GM23338 (cell line): ENCODE measurements around the gene NDNF. TPM values are rescaled to one million over a fixed set of nuclear protein-coding genes. Genes with fewer than 3 reads are reported as not detected.

Source experiments
- ATAC-seq: fragments of 200-7000 bp; cut with Tn5 transposase; 3 replicates; pipeline ENCODE4 v1.9.1; 2020
- DNase-seq: peaks from one replicate; pipeline ENCODE4 v3.0.0-alpha.2; 2015; ENCODE audit warnings: low spot score
- H2AFZ ChIP-seq: fragments of 200-600 bp; sonication (generic); 2 replicates; pipeline ENCODE4 v1.8.0; 2016; ENCODE audit warnings: antibody characterized with exemption, mild to moderate bottlenecking, moderate library complexity
- H3F3A ChIP-seq: fragments of 200-600 bp; sonication (generic); replicated peaks from 2 replicates; pipeline ENCODE4 v1.8.0; 2017; ENCODE audit warnings: antibody characterized with exemption, mixed run types, low read depth
- H3K27ac ChIP-seq: fragments of 200-600 bp; sonication (generic); 2 replicates; pipeline ENCODE4 v1.6.1; 2016; ENCODE audit warnings: low read depth
- H3K27me3 ChIP-seq: fragments of 200-600 bp; sonication (generic); 2 replicates; pipeline ENCODE4 v1.8.0; 2016; ENCODE audit warnings: mild to moderate bottlenecking, mixed run types, moderate library complexity; ENCODE audit not compliant: insufficient read depth
- H3K36me3 ChIP-seq: fragments of 200-600 bp; sonication (generic); 2 replicates; pipeline ENCODE4 v1.8.0; 2016; ENCODE audit warnings: mild to moderate bottlenecking; ENCODE audit not compliant: insufficient read depth
- H3K4me1 ChIP-seq: fragments of 200-600 bp; sonication (generic); 2 replicates; pipeline ENCODE4 v1.8.0; 2016; ENCODE audit warnings: mild to moderate bottlenecking, moderate library complexity; ENCODE audit not compliant: insufficient read depth
- H3K4me2 ChIP-seq: fragments of 200-600 bp; sonication (generic); 2 replicates; pipeline ENCODE4 v1.7.1; 2017; ENCODE audit warnings: mixed run types
- H3K4me3 ChIP-seq: fragments of 200-600 bp; sonication (generic); 2 replicates; pipeline ENCODE4 v1.6.1; 2016; ENCODE audit warnings: mixed run types
- H3K79me2 ChIP-seq: fragments of 200-600 bp; sonication (generic); replicated peaks from 2 replicates; pipeline ENCODE4 v1.8.0; 2017; ENCODE audit warnings: mild to moderate bottlenecking; ENCODE audit not compliant: insufficient read depth
- H3K9me2 ChIP-seq: fragments of 200-600 bp; sonication (generic); 2 replicates; pipeline ENCODE4 v1.8.0; 2017; ENCODE audit not compliant: insufficient read depth
- H4K20me1 ChIP-seq: fragments of 200-600 bp; sonication (generic); replicated peaks from 2 replicates; pipeline ENCODE4 v1.8.0; 2017; ENCODE audit warnings: mild to moderate bottlenecking; ENCODE audit not compliant: insufficient read depth
- H3K27ac Mint-ChIP-seq: 2 replicates; pipeline ENCODE4 v1.8.0; 2020; ENCODE audit warnings: inconsistent platforms, mild to moderate bottlenecking, moderate library complexity, mixed read lengths
- H3K27me3 Mint-ChIP-seq: 3 replicates; pipeline ENCODE4 v1.8.0; 2022; ENCODE audit warnings: low read depth, mild to moderate bottlenecking, moderate library complexity, mixed read lengths, inconsistent platforms; ENCODE audit not compliant: insufficient read depth, poor library complexity
- H3K36me3 Mint-ChIP-seq: 3 replicates; pipeline ENCODE4 v1.8.0; 2021; ENCODE audit warnings: low read depth, mild to moderate bottlenecking, inconsistent platforms, moderate library complexity, mixed read lengths
- H3K4me1 Mint-ChIP-seq: 3 replicates; pipeline ENCODE4 v1.8.0; 2020; ENCODE audit warnings: mild to moderate bottlenecking, inconsistent platforms, mixed read lengths
- H3K4me3 Mint-ChIP-seq: 3 replicates; pipeline ENCODE4 v1.8.0; 2021; ENCODE audit warnings: moderate library complexity, mild to moderate bottlenecking, inconsistent platforms, mixed read lengths
- H3K9me3 Mint-ChIP-seq: 3 replicates; pipeline ENCODE4 v1.8.0; 2020; ENCODE audit warnings: moderate library complexity, mild to moderate bottlenecking, inconsistent platforms, mixed read lengths
- CREB1 ChIP-seq: fragments of 250-450 bp; sonication (Bioruptor Pico); IDR thresholded peaks from 2 replicates; pipeline ENCODE4 v1.5.0; 2020; ENCODE audit warnings: low read depth, mild to moderate bottlenecking, moderate library complexity
- EZH2 ChIP-seq: fragments of 200-600 bp; sonication (generic); IDR thresholded peaks from one replicate; pipeline ENCODE4 v1.8.0; 2017; ENCODE audit warnings: antibody characterized with exemption, mild to moderate bottlenecking, low read depth; ENCODE audit not compliant: unreplicated experiment
- JUNB ChIP-seq: IDR thresholded peaks from one replicate; pipeline ENCODE4 v1.6.1; 2016; ENCODE audit warnings: antibody characterized with exemption; ENCODE audit not compliant: unreplicated experiment
- NANOG ChIP-seq: IDR thresholded peaks from 2 replicates; pipeline ENCODE4 v1.6.1; 2016; ENCODE audit warnings: antibody characterized with exemption, borderline replicate concordance
- long read RNA-seq: library from polyadenylated mRNA; unstranded; transcript quantifications from one replicate; pipeline ENCODE4 v2.0.0, GENCODE V29; 2020; ENCODE audit not compliant: unreplicated experiment
- polyA plus RNA-seq: library from polyadenylated mRNA; unstranded; fragments of >200 nt; fragmentation: Nextera tagmentation; extraction: Ambion mirVana; gene quantifications from 2 replicates; pipeline ENCODE4 v1.2.1, GENCODE V29; 2016
- total RNA-seq: library from RNA; depleted of rRNA; stranded (reverse); fragments of >200 nt; shearing (Covaris generic); gene quantifications from 2 replicates; pipeline ENCODE4 v1.2.3, GENCODE V29; 2014; rRNA removed
- TF ChIP-seq, protein P1 (sequence below): IDR thresholded peaks from one replicate; pipeline ENCODE4 v1.6.1; 2018; ENCODE audit warnings: antibody characterized with exemption; ENCODE audit not compliant: unreplicated experiment
- TF ChIP-seq, protein P2 (sequence below), 2 experiments: fragments of 200-600 bp in 1 of 2; sonication (generic) in 1 of 2; conservative IDR thresholded peaks; 2 replicates each; pipeline versions ENCODE4 v1.5.1 to v1.6.1; 2016 to 2017; ENCODE audit warnings: antibody characterized with exemption in 2 of 2, low read depth in 2 of 2, mild to moderate bottlenecking in 2 of 2, moderate library complexity in 1 of 2

NDNF gene, protein sequence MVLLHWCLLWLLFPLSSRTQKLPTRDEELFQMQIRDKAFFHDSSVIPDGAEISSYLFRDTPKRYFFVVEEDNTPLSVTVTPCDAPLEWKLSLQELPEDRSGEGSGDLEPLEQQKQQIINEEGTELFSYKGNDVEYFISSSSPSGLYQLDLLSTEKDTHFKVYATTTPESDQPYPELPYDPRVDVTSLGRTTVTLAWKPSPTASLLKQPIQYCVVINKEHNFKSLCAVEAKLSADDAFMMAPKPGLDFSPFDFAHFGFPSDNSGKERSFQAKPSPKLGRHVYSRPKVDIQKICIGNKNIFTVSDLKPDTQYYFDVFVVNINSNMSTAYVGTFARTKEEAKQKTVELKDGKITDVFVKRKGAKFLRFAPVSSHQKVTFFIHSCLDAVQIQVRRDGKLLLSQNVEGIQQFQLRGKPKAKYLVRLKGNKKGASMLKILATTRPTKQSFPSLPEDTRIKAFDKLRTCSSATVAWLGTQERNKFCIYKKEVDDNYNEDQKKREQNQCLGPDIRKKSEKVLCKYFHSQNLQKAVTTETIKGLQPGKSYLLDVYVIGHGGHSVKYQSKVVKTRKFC
- total RNA-seq: 0.73 and 1.8 TPM in 2 replicates
- polyA plus RNA-seq: 0.31 and 0.57 TPM in 2 replicates
- long read RNA-seq: 0 reads

DNA sequence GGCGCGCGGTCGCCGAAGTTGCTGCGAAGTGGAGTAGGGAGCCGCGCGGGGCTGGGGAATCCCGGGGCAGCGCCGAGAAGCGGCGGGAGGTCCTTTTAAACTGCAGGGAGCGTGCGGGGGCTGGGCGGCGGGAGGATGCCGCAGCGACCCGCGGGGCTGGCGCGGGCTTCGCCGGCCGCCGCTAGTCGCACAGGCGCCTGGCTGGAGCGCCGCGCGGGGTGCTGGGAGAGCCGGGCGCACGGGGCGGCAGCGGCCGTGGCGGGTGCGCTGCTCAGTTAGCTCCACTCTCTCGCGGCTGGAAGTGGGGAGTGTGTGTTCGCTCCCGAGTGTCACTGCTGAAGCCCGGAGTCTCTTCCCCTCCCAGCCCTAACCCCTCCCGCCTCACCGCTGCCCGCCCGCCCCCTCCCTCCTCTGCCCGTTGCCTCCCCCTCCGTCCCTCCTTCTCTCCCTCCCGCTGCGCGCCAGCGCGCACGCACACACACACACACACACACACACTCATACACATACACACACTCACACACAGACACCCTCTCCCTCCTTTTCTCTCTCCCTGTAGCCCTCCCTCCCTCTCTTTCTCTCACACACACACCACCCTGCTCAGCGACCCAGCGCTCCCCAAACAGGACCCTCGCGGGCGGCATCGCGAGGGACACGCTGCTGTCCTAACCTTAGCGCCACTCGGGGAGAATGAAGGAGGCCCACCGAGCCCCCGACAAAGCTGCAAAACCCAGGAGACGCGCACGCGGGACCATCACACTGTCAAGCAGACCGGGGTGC, at the start of gene NDNF:
Gene NDNF (minus strand): TSS at position 312 of the 780 bp plus-strand sequence. CDS start 26,698 bp downstream, outside the sequence.
- H3K79me2 ChIP-seq: no peaks in the 10 kb centered on the region
- ATAC-seq: peak; percentile 52
- H3K36me3 ChIP-seq: no peaks in the 10 kb centered on the region
- no peaks in the 10 kb centered on the region for H3K9me3 Mint-ChIP-seq
- H3K27ac ChIP-seq: no peak within 1 kb of the TSS
- no peaks in the 10 kb centered on the region for H3F3A ChIP-seq
- DNase-seq: peak; percentile 61
- no peaks in the 10 kb centered on the region for H3K9me2 ChIP-seq
- H3K27me3 ChIP-seq: peaks cover 67% of the 10 kb centered on the region
- TF ChIP-seq, protein P1, sequence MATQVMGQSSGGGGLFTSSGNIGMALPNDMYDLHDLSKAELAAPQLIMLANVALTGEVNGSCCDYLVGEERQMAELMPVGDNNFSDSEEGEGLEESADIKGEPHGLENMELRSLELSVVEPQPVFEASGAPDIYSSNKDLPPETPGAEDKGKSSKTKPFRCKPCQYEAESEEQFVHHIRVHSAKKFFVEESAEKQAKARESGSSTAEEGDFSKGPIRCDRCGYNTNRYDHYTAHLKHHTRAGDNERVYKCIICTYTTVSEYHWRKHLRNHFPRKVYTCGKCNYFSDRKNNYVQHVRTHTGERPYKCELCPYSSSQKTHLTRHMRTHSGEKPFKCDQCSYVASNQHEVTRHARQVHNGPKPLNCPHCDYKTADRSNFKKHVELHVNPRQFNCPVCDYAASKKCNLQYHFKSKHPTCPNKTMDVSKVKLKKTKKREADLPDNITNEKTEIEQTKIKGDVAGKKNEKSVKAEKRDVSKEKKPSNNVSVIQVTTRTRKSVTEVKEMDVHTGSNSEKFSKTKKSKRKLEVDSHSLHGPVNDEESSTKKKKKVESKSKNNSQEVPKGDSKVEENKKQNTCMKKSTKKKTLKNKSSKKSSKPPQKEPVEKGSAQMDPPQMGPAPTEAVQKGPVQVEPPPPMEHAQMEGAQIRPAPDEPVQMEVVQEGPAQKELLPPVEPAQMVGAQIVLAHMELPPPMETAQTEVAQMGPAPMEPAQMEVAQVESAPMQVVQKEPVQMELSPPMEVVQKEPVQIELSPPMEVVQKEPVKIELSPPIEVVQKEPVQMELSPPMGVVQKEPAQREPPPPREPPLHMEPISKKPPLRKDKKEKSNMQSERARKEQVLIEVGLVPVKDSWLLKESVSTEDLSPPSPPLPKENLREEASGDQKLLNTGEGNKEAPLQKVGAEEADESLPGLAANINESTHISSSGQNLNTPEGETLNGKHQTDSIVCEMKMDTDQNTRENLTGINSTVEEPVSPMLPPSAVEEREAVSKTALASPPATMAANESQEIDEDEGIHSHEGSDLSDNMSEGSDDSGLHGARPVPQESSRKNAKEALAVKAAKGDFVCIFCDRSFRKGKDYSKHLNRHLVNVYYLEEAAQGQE: no peak
- no peak for TF ChIP-seq JUNB
- no peak for TF ChIP-seq CREB1 (CRISPR knock-in tag)
- peak; percentile 59 for TF ChIP-seq EZH2
- peak within 1 kb of the TSS; percentile 88 for H3K4me3 ChIP-seq
- peak within 1 kb of the TSS; percentile 93 for H3K4me2 ChIP-seq
- peak within 1 kb of the TSS; percentile 99 for H2AFZ ChIP-seq
- peak within 1 kb of the TSS; percentile 87 for H3K4me3 Mint-ChIP-seq
- H3K27ac Mint-ChIP-seq: no peak within 1 kb of the TSS
- no peaks in the 10 kb centered on the region for H4K20me1 ChIP-seq
- peaks cover 29% of the 10 kb centered on the region for H3K4me1 Mint-ChIP-seq
- peaks cover 25% of the 10 kb centered on the region for H3K4me1 ChIP-seq
- peaks cover 44% of the 10 kb centered on the region for H3K27me3 Mint-ChIP-seq
- H3K36me3 Mint-ChIP-seq: no peaks in the 10 kb centered on the region

DNA sequence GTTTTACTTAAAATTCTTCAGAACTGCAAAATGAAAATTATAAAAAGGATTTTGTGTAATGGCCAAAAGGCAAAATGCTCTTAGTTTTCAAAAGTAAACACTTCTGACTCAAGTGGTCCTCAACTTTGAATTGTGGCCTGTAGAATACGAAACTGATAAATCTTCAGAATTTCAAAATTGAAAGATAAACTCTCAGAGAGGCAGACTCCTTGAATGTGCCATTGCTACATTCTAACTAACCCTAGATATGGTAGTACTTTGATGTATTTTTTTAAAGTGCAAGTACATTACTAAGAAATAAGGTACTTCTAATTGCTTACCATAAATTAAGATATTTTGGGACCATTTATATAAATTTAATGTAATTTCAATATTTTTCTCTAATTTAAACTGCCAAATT, 47.4 kb upstream of the NDNF start:
- Histone ChIP-seq H3K27me3 (no peaks in the 10 kb centered on the region), H3K9me2 (no peaks in the 10 kb centered on the region), H3K27ac (no peak overlapping the region), H2AFZ (no peak overlapping the region), H3K79me2 (no peaks in the 10 kb centered on the region), H3K4me1 (no peaks in the 10 kb centered on the region), H4K20me1 (no peaks in the 10 kb centered on the region), H3F3A (no peaks in the 10 kb centered on the region), H3K4me2 (no peak overlapping the region), H3K36me3 (no peaks in the 10 kb centered on the region), H3K4me3 (no peak overlapping the region)
- no peak overlapping the region for H3K4me3 Mint-ChIP-seq
- H3K4me1 Mint-ChIP-seq: no peaks in the 10 kb centered on the region
- H3K36me3 Mint-ChIP-seq: no peaks in the 10 kb centered on the region
- ATAC-seq (no peak), DNase-seq (no peak)
- H3K9me3 Mint-ChIP-seq: no peaks in the 10 kb centered on the region
- no peak overlapping the region for H3K27ac Mint-ChIP-seq
- H3K27me3 Mint-ChIP-seq: no peaks in the 10 kb centered on the region
- TF ChIP-seq NANOG: no peak
- TF ChIP-seq, protein P2, sequence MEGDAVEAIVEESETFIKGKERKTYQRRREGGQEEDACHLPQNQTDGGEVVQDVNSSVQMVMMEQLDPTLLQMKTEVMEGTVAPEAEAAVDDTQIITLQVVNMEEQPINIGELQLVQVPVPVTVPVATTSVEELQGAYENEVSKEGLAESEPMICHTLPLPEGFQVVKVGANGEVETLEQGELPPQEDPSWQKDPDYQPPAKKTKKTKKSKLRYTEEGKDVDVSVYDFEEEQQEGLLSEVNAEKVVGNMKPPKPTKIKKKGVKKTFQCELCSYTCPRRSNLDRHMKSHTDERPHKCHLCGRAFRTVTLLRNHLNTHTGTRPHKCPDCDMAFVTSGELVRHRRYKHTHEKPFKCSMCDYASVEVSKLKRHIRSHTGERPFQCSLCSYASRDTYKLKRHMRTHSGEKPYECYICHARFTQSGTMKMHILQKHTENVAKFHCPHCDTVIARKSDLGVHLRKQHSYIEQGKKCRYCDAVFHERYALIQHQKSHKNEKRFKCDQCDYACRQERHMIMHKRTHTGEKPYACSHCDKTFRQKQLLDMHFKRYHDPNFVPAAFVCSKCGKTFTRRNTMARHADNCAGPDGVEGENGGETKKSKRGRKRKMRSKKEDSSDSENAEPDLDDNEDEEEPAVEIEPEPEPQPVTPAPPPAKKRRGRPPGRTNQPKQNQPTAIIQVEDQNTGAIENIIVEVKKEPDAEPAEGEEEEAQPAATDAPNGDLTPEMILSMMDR (conservative IDR thresholded peaks at IDR 0.05; ENCODE audit: low read depth in 2 of 2): no peak
- TF ChIP-seq, protein P1: no peak
